Measurements from ENCODE around the gene TPP2.
A peak's percentile ranks its signal among the peaks of the same experiment; 100 is the strongest.

The TPP2 gene

GRCh38 chr13:102571075-102571474, 25.7 kb upstream of the TPP2 start:
- H4K20me1 ChIP-seq (ENCODE audit: insufficient read depth, low read length): no peaks in the 10 kb centered on the region
- no peaks in the 10 kb centered on the region for H3F3A ChIP-seq (ENCODE audit: insufficient read depth, low read length)
- H3K9ac ChIP-seq (ENCODE audit: low read length): no peak overlapping the region
- no peak overlapping the region for H3K4me2 ChIP-seq (ENCODE audit: low read length)
- no peak overlapping the region for H3K27ac ChIP-seq (ENCODE audit: low read depth, low read length, poor library complexity, severe bottlenecking)
- H3K4me1 ChIP-seq (ENCODE audit: insufficient read depth, low read length, severe bottlenecking): no peaks in the 10 kb centered on the region
- H3K79me2 ChIP-seq (ENCODE audit: insufficient read depth, low read length): no peaks in the 10 kb centered on the region
- H2AFZ ChIP-seq (ENCODE audit: low read length): no peak overlapping the region
- no peaks in the 10 kb centered on the region for H3K36me3 ChIP-seq (ENCODE audit: insufficient read depth, low read length)
- H3K4me3 ChIP-seq (ENCODE audit: low read depth, low read length, poor library complexity, severe bottlenecking): no peak overlapping the region
- no peaks in the 10 kb centered on the region for H3K27me3 ChIP-seq (ENCODE audit: insufficient read depth, low read length)
- no peaks in the 10 kb centered on the region for H3K9me3 ChIP-seq (ENCODE audit: low read length)
- TF ChIP-seq, protein P1, sequence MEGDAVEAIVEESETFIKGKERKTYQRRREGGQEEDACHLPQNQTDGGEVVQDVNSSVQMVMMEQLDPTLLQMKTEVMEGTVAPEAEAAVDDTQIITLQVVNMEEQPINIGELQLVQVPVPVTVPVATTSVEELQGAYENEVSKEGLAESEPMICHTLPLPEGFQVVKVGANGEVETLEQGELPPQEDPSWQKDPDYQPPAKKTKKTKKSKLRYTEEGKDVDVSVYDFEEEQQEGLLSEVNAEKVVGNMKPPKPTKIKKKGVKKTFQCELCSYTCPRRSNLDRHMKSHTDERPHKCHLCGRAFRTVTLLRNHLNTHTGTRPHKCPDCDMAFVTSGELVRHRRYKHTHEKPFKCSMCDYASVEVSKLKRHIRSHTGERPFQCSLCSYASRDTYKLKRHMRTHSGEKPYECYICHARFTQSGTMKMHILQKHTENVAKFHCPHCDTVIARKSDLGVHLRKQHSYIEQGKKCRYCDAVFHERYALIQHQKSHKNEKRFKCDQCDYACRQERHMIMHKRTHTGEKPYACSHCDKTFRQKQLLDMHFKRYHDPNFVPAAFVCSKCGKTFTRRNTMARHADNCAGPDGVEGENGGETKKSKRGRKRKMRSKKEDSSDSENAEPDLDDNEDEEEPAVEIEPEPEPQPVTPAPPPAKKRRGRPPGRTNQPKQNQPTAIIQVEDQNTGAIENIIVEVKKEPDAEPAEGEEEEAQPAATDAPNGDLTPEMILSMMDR (IDR thresholded peaks at IDR 0.05; ENCODE audit: low read length): peak; percentile 14; the same call in 1 of the 2 replicates
- TF ChIP-seq EZH2 (IDR thresholded peaks at IDR 0.05; ENCODE audit: borderline replicate concordance, low read length): no peak
- H3K9me2 ChIP-seq (ENCODE audit: low read depth, low read length): no peaks in the 10 kb centered on the region

DNA sequence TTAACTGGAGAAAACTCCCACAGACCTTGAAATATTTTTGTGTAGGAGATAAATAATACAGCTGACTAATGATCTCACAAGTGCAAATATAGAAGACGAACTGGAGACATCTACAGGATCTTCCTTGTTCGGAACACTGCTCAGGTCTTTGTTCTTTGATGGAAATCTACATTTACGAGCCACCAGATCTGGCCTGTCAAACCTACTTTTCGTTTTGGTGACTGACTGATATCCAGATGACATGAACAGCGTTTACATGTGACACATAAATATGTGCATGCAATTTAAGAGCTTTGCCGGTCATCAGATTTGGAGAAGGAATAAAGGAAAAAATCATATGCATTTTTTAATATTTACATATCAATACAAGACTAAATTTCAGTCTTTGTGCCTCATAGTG, 24.5 kb upstream of the TPP2 start:
- H3K36me3 ChIP-seq (ENCODE audit: insufficient read depth, low read length): no peaks in the 10 kb centered on the region
- TF ChIP-seq EZH2 (IDR thresholded peaks at IDR 0.05; ENCODE audit: borderline replicate concordance, low read length): no peak
- TF ChIP-seq, protein P1 (IDR thresholded peaks at IDR 0.05; ENCODE audit: low read length): no peak
- no peak overlapping the region for H3K4me2 ChIP-seq (ENCODE audit: low read length)
- H3K79me2 ChIP-seq (ENCODE audit: insufficient read depth, low read length): no peaks in the 10 kb centered on the region
- no peak overlapping the region for H3K9ac ChIP-seq (ENCODE audit: low read length)
- H2AFZ ChIP-seq (ENCODE audit: low read length): no peak overlapping the region
- no peaks in the 10 kb centered on the region for H3K4me1 ChIP-seq (ENCODE audit: insufficient read depth, low read length, severe bottlenecking)
- no peaks in the 10 kb centered on the region for H4K20me1 ChIP-seq (ENCODE audit: insufficient read depth, low read length)
- no peaks in the 10 kb centered on the region for H3K9me3 ChIP-seq (ENCODE audit: low read length)
- H3F3A ChIP-seq (ENCODE audit: insufficient read depth, low read length): no peaks in the 10 kb centered on the region
- H3K27ac ChIP-seq (ENCODE audit: low read depth, low read length, poor library complexity, severe bottlenecking): no peak overlapping the region
- H3K27me3 ChIP-seq (ENCODE audit: insufficient read depth, low read length): no peaks in the 10 kb centered on the region
- no peak overlapping the region for H3K4me3 ChIP-seq (ENCODE audit: low read depth, low read length, poor library complexity, severe bottlenecking)
- no peaks in the 10 kb centered on the region for H3K9me2 ChIP-seq (ENCODE audit: low read depth, low read length)

DNA sequence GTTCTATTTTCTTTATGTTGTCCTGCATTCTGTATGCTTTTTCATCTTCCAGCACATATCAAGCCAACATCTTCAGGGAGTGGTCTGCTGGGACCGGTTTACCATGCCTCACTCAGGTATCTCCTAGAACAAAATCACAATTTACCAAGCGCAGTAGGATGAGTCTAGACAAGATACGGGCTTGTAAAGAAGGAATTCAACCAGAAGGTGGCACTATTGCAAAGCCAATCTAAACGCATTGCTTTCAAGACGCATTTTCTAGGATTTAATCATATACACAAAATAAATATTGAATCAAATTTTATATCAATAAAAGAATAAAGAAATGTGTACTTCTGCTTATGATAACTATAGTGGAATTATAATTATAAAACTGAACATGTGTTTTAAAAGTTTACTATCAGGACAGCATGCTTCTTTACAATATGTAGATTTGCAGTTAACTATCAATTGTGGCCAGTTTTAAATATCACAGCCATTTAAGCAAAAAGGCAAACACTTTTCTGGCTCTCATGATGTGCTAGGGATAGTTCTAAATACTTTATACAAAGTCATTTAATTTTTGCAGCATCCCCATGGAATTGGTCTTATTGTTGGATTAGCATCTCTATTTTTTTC, 16.1 kb upstream of the TPP2 start:
- Histone ChIP-seq H3K4me1 (ENCODE audit: insufficient read depth, low read length, severe bottlenecking) (no peaks in the 10 kb centered on the region), H3K4me3 (ENCODE audit: low read depth, low read length, poor library complexity, severe bottlenecking) (no peak overlapping the region), H2AFZ (ENCODE audit: low read length) (no peak overlapping the region), H3K9ac (ENCODE audit: low read length) (no peak overlapping the region), H3F3A (ENCODE audit: insufficient read depth, low read length) (no peaks in the 10 kb centered on the region), H3K9me3 (ENCODE audit: low read length) (no peaks in the 10 kb centered on the region), H3K79me2 (ENCODE audit: insufficient read depth, low read length) (no peaks in the 10 kb centered on the region), H4K20me1 (ENCODE audit: insufficient read depth, low read length) (no peaks in the 10 kb centered on the region), H3K27ac (ENCODE audit: low read depth, low read length, poor library complexity, severe bottlenecking) (no peak overlapping the region), H3K4me2 (ENCODE audit: low read length) (no peak overlapping the region), H3K9me2 (ENCODE audit: low read depth, low read length) (no peaks in the 10 kb centered on the region), H3K27me3 (ENCODE audit: insufficient read depth, low read length) (no peaks in the 10 kb centered on the region), H3K36me3 (ENCODE audit: insufficient read depth, low read length) (no peaks in the 10 kb centered on the region)
- TF ChIP-seq EZH2 (IDR thresholded peaks at IDR 0.05; ENCODE audit: borderline replicate concordance, low read length): no peak
- TF ChIP-seq, protein P1 (IDR thresholded peaks at IDR 0.05; ENCODE audit: low read length): peak; percentile 76
